HepG2 (cell line): ENCODE measurements around the gene CMKLR1. TPM values are rescaled to one million over a fixed set of nuclear protein-coding genes. Genes with fewer than 3 reads are reported as not detected.

Source experiments
- ATAC-seq: fragments of 200-7000 bp; cut with Tn5 transposase; 3 replicates; pipeline ENCODE4 v1.9.1; 2020; ENCODE audit warnings: mild to moderate bottlenecking, moderate library complexity
- BruUV-seq: library from RNA; stranded (reverse); fragments of 400-500 nt; replicated peaks from 2 replicates; lab custom pipeline; 2021; lab: Mats Ljungman, UMichigan
- CTCF ChIA-PET: fragments of 300-600 bp; formaldehyde crosslinking; extraction: SDS; loops from one replicate; lab custom pipeline; 2021; ENCODE audit warnings: low total read pairs, inconsistent platforms, low intra/inter-chr PET ratio; lab: Yijun Ruan, JAX
- POLR2A ChIA-PET: fragments of 350-600 bp; sonication (Branson Sonifier 250); formaldehyde crosslinking; loops from one replicate; lab custom pipeline; 2020; ENCODE audit warnings: antibody characterized with exemption, inconsistent platforms; lab: Yijun Ruan, JAX
- DNase-seq: peaks from one replicate; pipeline ENCODE4 v3.0.0-alpha.2; 2015; ENCODE audit warnings: low spot score
- FAIRE-seq: peaks from 3 replicates; lab custom pipeline; 2011; peaks lifted over from hg19 to GRCh38; lab: Jason Lieb, UNC
- H2AFZ ChIP-seq: one replicate; pipeline ENCODE4 v1.6.1; 2011; ENCODE audit warnings: low read length, inconsistent platforms
- H3K27ac ChIP-seq: fragments of 300-600 bp; 3 replicates; pipeline ENCODE4 v1.8.0; 2011; ENCODE audit warnings: mixed run types, mild to moderate bottlenecking, mixed read lengths, low read length, inconsistent platforms; ENCODE audit not compliant: insufficient read depth; ENCODE audit errors: extremely low read length
- H3K27me3 ChIP-seq, 2 experiments: fragments of 200-600 bp in 1 of 2; 2 replicates in 1 of 2; 3 replicates in 1 of 2; pipeline versions ENCODE4 v1.6.0 to v1.8.0; 2011; ENCODE audit warnings: low read length in 2 of 2, mild to moderate bottlenecking in 2 of 2, moderate library complexity in 2 of 2, inconsistent platforms in 1 of 2; ENCODE audit not compliant: insufficient read depth in 2 of 2, control insufficient read depth in 1 of 2
- H3K36me3 ChIP-seq, 2 experiments: fragments of 200-600 bp in 1 of 2; replicated peaks in 1 of 2; 2 replicates in 1 of 2; 3 replicates in 1 of 2; pipeline versions ENCODE4 v1.5.1 to v1.8.0; 2011; ENCODE audit warnings: low read length in 2 of 2, inconsistent platforms in 1 of 2; ENCODE audit not compliant: insufficient read depth in 2 of 2, control insufficient read depth in 1 of 2
- H3K4me1 ChIP-seq: 2 replicates; pipeline ENCODE4 v1.5.1; 2012; ENCODE audit warnings: low read length, inconsistent platforms; ENCODE audit not compliant: insufficient read depth
- H3K4me2 ChIP-seq: 2 replicates; pipeline ENCODE4 v1.6.0; 2011; ENCODE audit warnings: low read depth, low read length, inconsistent platforms
- H3K4me3 ChIP-seq, 3 experiments: fragments of 200-600 bp in 1 of 3; sonication (generic), shearing (Covaris generic) in 1 of 3; replicated peaks in 1 of 3; 2 replicates each; pipeline ENCODE4 v1.5.1; 2011 to 2016; ENCODE audit warnings: low read length in 3 of 3, inconsistent platforms in 2 of 3, low read depth in 2 of 3, mild to moderate bottlenecking in 2 of 3, control low read depth in 1 of 3, mixed read lengths in 1 of 3; ENCODE audit not compliant: insufficient read depth in 1 of 3
- H3K79me2 ChIP-seq: one replicate; pipeline ENCODE4 v1.6.1; 2011; ENCODE audit warnings: low read length, inconsistent platforms; ENCODE audit not compliant: insufficient read depth
- H3K9ac ChIP-seq: 2 replicates; pipeline ENCODE4 v1.6.0; 2011; ENCODE audit warnings: mild to moderate bottlenecking, low read depth, low read length, inconsistent platforms; ENCODE audit not compliant: insufficient read depth
- H3K9me3 ChIP-seq: 2 replicates; pipeline ENCODE4 v1.5.1; 2012; ENCODE audit warnings: mild to moderate bottlenecking, low read length
- H4K20me1 ChIP-seq: 2 replicates; pipeline ENCODE4 v1.6.0; 2011; ENCODE audit warnings: inconsistent platforms, mild to moderate bottlenecking, low read length, moderate library complexity; ENCODE audit not compliant: insufficient read depth
- ATF2 ChIP-seq: sonication (generic); formaldehyde crosslinking; IDR thresholded peaks from 2 replicates; pipeline ENCODE4 v1.4.0; 2020; ENCODE audit warnings: missing genetic modification reagents
- DNMT3B ChIP-seq: conservative IDR thresholded peaks from 2 replicates; pipeline ENCODE4 v1.6.1; 2016; ENCODE audit warnings: missing biosample characterization, control low read depth
- MZF1 ChIP-seq: sonication (generic); formaldehyde crosslinking; IDR thresholded peaks from 2 replicates; pipeline ENCODE4 v1.8.1; 2023; ENCODE audit warnings: mild to moderate bottlenecking, missing genetic modification reagents, borderline replicate concordance
- PREB ChIP-seq: sonication (generic); formaldehyde crosslinking; IDR thresholded peaks from 2 replicates; pipeline ENCODE4 v1.4.0; 2020; ENCODE audit warnings: missing genetic modification reagents
- RFXAP ChIP-seq: sonication (generic); formaldehyde crosslinking; IDR thresholded peaks from 2 replicates; pipeline ENCODE4 v1.4.0; 2020; ENCODE audit warnings: missing genetic modification reagents, borderline replicate concordance
- SKIL ChIP-seq: sonication (generic); formaldehyde crosslinking; IDR thresholded peaks from 2 replicates; pipeline ENCODE4 v1.8.0; 2022; ENCODE audit warnings: missing genetic modification reagents, mild to moderate bottlenecking, moderate library complexity, borderline replicate concordance
- SNRNP70 ChIP-seq: fragments of 200-400 bp; formaldehyde crosslinking; IDR thresholded peaks from 2 replicates; pipeline ENCODE4 v1.6.1; 2017; ENCODE audit warnings: mild to moderate bottlenecking, low read depth, low read length, moderate library complexity
- TFDP2 ChIP-seq: sonication (generic); formaldehyde crosslinking; IDR thresholded peaks from 2 replicates; pipeline ENCODE4 v1.4.0; 2020; ENCODE audit warnings: missing genetic modification reagents
- ZBTB43 ChIP-seq: sonication (generic); formaldehyde crosslinking; conservative IDR thresholded peaks from 2 replicates; pipeline ENCODE4 v1.4.0; 2020; ENCODE audit warnings: missing genetic modification reagents
- ZEB1 ChIP-seq: IDR thresholded peaks from 2 replicates; pipeline ENCODE4 v1.6.1; 2012; ENCODE audit warnings: mild to moderate bottlenecking, low read depth, inconsistent platforms; ENCODE audit not compliant: insufficient replicate concordance
- ZNF251 ChIP-seq: sonication (generic); formaldehyde crosslinking; IDR thresholded peaks from 2 replicates; pipeline ENCODE4 v1.9.0; 2021; ENCODE audit warnings: mild to moderate bottlenecking, missing genetic modification reagents
- ZNF263 ChIP-seq: sonication (generic); formaldehyde crosslinking; IDR thresholded peaks from 2 replicates; pipeline ENCODE4 v1.4.0; 2020; ENCODE audit warnings: missing genetic modification reagents
- ZNF276 ChIP-seq: sonication (generic); formaldehyde crosslinking; IDR thresholded peaks from 2 replicates; pipeline ENCODE4 v1.4.0; 2020; ENCODE audit warnings: mild to moderate bottlenecking, low read depth, missing genetic modification reagents
- ZNF564 ChIP-seq: sonication (generic); formaldehyde crosslinking; IDR thresholded peaks from 2 replicates; pipeline ENCODE4 v1.8.1; 2023; ENCODE audit warnings: mild to moderate bottlenecking, missing genetic modification reagents
- ZNF605 ChIP-seq: sonication (generic); formaldehyde crosslinking; IDR thresholded peaks from 2 replicates; pipeline ENCODE4 v1.8.0; 2022; ENCODE audit warnings: mild to moderate bottlenecking, missing genetic modification reagents
- ZNF761 ChIP-seq: sonication (generic); formaldehyde crosslinking; conservative IDR thresholded peaks from 2 replicates; pipeline ENCODE4 v1.4.0; 2020; ENCODE audit warnings: mild to moderate bottlenecking, missing genetic modification reagents
- ZSCAN31 ChIP-seq: sonication (generic); formaldehyde crosslinking; IDR thresholded peaks from 2 replicates; pipeline ENCODE4 v1.5.0; 2020; ENCODE audit warnings: low read depth, mild to moderate bottlenecking, missing genetic modification reagents
- WGBS: methylation state at CpG from one replicate; pipeline ENCODE4 v1.1.6; 2017; ENCODE audit warnings: low lambda C conversion rate; 5-methylcytosine and 5-hydroxymethylcytosine counted together
- in situ Hi-C: cut with HindIII; loops from 2 replicates; pipeline ENCODE4 v1.10.0; 2017; ENCODE audit warnings: low pct_unique_long_range_greater_than_20kb; ENCODE audit not compliant: extremely low pct_ligation_motif_present
- intact Hi-C: fragments of 100-400 bp; cut with micrococcal nuclease; formaldehyde crosslinking; loops from one replicate; pipeline ENCODE4 v1.10.0; 2022; ENCODE audit not compliant: unreplicated experiment
- polyA plus RNA-seq, 8 experiments: library from polyadenylated mRNA; depleted of rRNA in 3 of 8; stranded (reverse) in 7 of 8; unstranded in 1 of 8; fragments of >200 nt; fragmentation: Illumina TruSeq in 4 of 8; extraction: Trizol in 4 of 8; gene quantifications; 2 replicates each; pipeline versions ENCODE4 v1.2.1 to v1.2.3, GENCODE V29; 2011 to 2016; ENCODE audit warnings: low read depth in 4 of 8, missing spikeins in 1 of 8, mixed read lengths in 1 of 8; ENCODE audit not compliant: insufficient read depth in 1 of 8
- total RNA-seq, 5 experiments: library from RNA; depleted of rRNA; stranded (reverse); fragments of >200 nt; fragmentation: Illumina TruSeq; extraction: Trizol; gene quantifications; 2 replicates each; pipeline ENCODE4 v1.2.3, GENCODE V29; 2016; ENCODE audit warnings: low read depth in 1 of 5

The CMKLR1 gene
- total and polyA plus RNA-seq, 2 of the 13 experiments (the other 11 are each of a cell fraction or from before 2014, with no cell fraction given) = not detected

- Histone ChIP-seq H3K36me3 (no peaks in the 10 kb centered on the region), H4K20me1 (no peaks in the 10 kb centered on the region), H3K4me3 (no peak overlapping the region), H3K4me2 (no peak overlapping the region), H3K4me1 (no peaks in the 10 kb centered on the region), H2AFZ (no peak overlapping the region), H3K27ac (no peak overlapping the region), H3K27me3 (peaks cover 1 to 14% of the 10 kb centered on the region in 2 experiments; a peak in 3 of 5 replicates), H3K9ac (no peak overlapping the region), H3K79me2 (no peaks in the 10 kb centered on the region), H3K9me3 (no peaks in the 10 kb centered on the region)
- FAIRE-seq (no peak), ATAC-seq (no peak), DNase-seq (no peak)
- ChIA-PET POLR2A (no interaction called here), CTCF (no interaction called here)
- WGBS = 7% methylated on average over 3 of the region's 3 CpGs
- in situ Hi-C loops = no loop called here
- BruUV-seq = no TSS peak
- intact Hi-C loops = no loop called here
- TF ChIP-seq MZF1 (CRISPR knock-in tag) (no peak), ATF2 (CRISPR knock-in tag) (no peak), ZNF263 (CRISPR knock-in tag) (no peak), DNMT3B (CRISPR knock-in tag) (no peak), ZSCAN31 (CRISPR knock-in tag) (no peak), ZNF564 (CRISPR knock-in tag) (no peak), ZNF761 (CRISPR knock-in tag) (no peak), ZNF251 (CRISPR knock-in tag) (no peak), TFDP2 (CRISPR knock-in tag) (no peak), SKIL (no peak), ZNF605 (CRISPR knock-in tag) (no peak), ZEB1 (no peak), ZBTB43 (CRISPR knock-in tag) (no peak), SNRNP70 (no peak), RFXAP (CRISPR knock-in tag) (no peak), PREB (CRISPR knock-in tag) (no peak), ZNF276 (no peak)
These were observed 82.1 kb downstream of the CMKLR1 start for GRCh38 chr12:108257004-108257403.
